AG10803 (cell line): ENCODE measurements around the gene KDF1.

Experiments used
- DNase-seq: peaks from one replicate; pipeline ENCODE4 v3.0.0; 2010; ENCODE audit warnings: low read depth
- H3K4me3 ChIP-seq: 2 replicates; pipeline ENCODE4 v1.5.1; 2011; ENCODE audit warnings: mild to moderate bottlenecking, low read length, control low read depth
- CTCF ChIP-seq: conservative IDR thresholded peaks from 2 replicates; pipeline ENCODE4 v1.5.1; 2011; ENCODE audit warnings: mild to moderate bottlenecking, low read length, control low read depth, inconsistent platforms

KDF1 gene

GRCh38 chr1:26998429-26999300 lies 38.4 kb upstream of the KDF1 start:
- TF ChIP-seq CTCF: no peak
- no peak overlapping the region for H3K4me3 ChIP-seq
- DNase-seq: no peak

GRCh38 chr1:26996665-26997064 lies 36.4 kb upstream of the KDF1 start:
- no peak for TF ChIP-seq CTCF
- H3K4me3 ChIP-seq: peak overlapping the region; percentile 81

DNA sequence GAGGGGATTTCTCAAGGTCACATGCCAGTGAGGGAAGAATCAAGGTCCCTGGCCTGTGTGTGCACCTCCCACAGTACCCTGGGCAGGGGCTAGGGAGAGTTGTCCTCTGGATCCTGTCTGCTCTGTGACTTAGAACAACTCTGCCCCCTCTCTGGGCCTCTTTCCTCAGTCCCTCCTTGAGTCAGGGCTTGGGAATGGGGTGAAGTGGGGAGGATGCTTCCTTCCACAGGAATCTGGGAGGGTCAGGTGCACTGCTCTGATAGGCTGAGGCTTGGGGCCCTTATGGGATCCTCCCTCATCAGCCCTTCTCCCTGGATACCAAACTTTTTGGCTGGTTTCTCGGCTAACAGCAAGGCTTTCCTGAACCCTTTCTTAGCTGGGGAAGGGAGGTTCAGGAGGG lies 35.8 kb upstream of the KDF1 start:
- peak; percentile 78 for DNase-seq
- TF ChIP-seq CTCF: no peak
- H3K4me3 ChIP-seq: peak overlapping the region; percentile 81

More at GRCh38 chr1:26996665-26997064, 36.4 kb upstream of the KDF1 start:
- no peak for DNase-seq

DNA sequence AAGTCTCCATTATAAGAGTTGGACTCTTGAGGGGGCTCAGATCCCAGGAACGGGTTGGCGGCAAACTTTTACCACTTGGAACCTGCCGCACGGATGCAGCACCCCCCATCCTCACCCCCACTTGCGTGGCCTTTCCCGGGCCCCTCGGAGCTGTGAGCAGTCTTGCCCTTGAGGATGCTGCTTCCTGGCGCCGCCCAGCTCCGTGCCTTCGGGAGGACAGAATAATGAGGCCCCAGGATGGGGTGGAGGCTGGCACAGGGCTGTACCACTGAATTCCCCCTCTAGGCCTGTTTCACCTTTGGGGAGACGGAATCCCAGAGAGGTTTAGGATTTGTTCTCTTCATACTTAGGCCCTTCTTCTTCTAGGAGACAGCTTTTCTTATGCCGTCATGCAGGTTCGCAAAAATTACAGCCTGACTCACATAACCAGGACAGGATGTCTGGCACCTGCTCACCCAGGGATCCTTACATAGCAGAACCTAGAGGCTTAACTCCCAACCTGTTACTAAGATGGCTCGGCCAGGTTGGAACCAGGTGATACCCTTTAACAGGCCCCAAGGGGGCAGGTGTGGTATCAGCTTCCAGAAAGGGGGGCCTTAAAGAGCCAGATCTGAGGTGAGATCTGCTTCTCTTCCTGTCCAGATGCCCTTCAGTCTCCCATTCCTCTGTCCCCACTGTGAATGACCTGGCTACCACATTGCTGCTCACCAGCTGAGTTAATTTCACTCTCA lies 34.7 kb upstream of the KDF1 start:
- peak overlapping the region; percentile 81 for H3K4me3 ChIP-seq
- TF ChIP-seq CTCF: no peak
- no peak for DNase-seq

- peak overlapping the region; percentile 81 for H3K4me3 ChIP-seq
- DNase-seq: no peak
- TF ChIP-seq CTCF: no peak
Observed at GRCh38 chr1:26994020-26994786, 33.9 kb upstream of the KDF1 start.

GRCh38 chr1:26993237-26994019 lies 33.2 kb upstream of the KDF1 start, which contains the start of gene TRNP1:
Gene TRNP1, plus strand, starts transcription at chr1:26993692. Its CDS starts 95 bp downstream, at chr1:26993787.
- peak; percentile 69 for DNase-seq
- TF ChIP-seq CTCF: no peak
- H3K4me3 ChIP-seq: peak within 1 kb of the TSS; percentile 81
